Mesenchymal stem cell (in vitro differentiated cells and primary cell): ENCODE measurements around the gene PDZRN3.

ENCODE experiments used
- DNase-seq: peaks from one replicate; pipeline ENCODE4 v3.0.0-alpha.2; 2013
- H2AFZ ChIP-seq: one replicate; pipeline ENCODE4 v1.6.1; 2013; ENCODE audit warnings: low read depth, mild to moderate bottlenecking, control low read depth, inconsistent platforms, low read length, moderate library complexity
- H2AK5ac ChIP-seq: 2 replicates; pipeline ENCODE4 v1.6.1; 2013; ENCODE audit warnings: low read length, moderate library complexity, mild to moderate bottlenecking, inconsistent platforms; ENCODE audit not compliant: severe bottlenecking
- H2BK120ac ChIP-seq: one replicate; pipeline ENCODE4 v1.6.1; 2013; ENCODE audit warnings: low read depth, mild to moderate bottlenecking, inconsistent platforms, low read length, moderate library complexity
- H2BK12ac ChIP-seq, 2 experiments: one replicate each; pipeline ENCODE4 v1.6.1; 2013; ENCODE audit warnings: inconsistent platforms in 2 of 2, low read length in 2 of 2, mild to moderate bottlenecking in 2 of 2, moderate library complexity in 2 of 2, control low read depth in 1 of 2
- H2BK15ac ChIP-seq: one replicate; pipeline ENCODE4 v1.6.1; 2013; ENCODE audit warnings: mild to moderate bottlenecking, low read depth, inconsistent platforms; ENCODE audit not compliant: poor library complexity, severe bottlenecking
- H2BK5ac ChIP-seq: 2 replicates; pipeline ENCODE4 v1.6.1; 2013; ENCODE audit warnings: low read depth, mild to moderate bottlenecking, low read length, control low read depth, inconsistent platforms; ENCODE audit not compliant: poor library complexity, severe bottlenecking
- H3K14ac ChIP-seq, 2 experiments: one replicate each; pipeline ENCODE4 v1.6.1; 2013; ENCODE audit warnings: inconsistent platforms in 2 of 2, low read length in 2 of 2, control low read depth in 1 of 2, mild to moderate bottlenecking in 1 of 2, moderate library complexity in 1 of 2
- H3K18ac ChIP-seq, 2 experiments: one replicate each; pipeline ENCODE4 v1.6.1; 2013; ENCODE audit warnings: inconsistent platforms in 2 of 2, low read length in 2 of 2, control low read depth in 1 of 2, low read depth in 1 of 2, mild to moderate bottlenecking in 1 of 2
- H3K23ac ChIP-seq, 2 experiments: one replicate each; pipeline ENCODE4 v1.6.1; 2013; ENCODE audit warnings: inconsistent platforms in 2 of 2, low read length in 2 of 2, mild to moderate bottlenecking in 2 of 2, moderate library complexity in 2 of 2, control low read depth in 1 of 2
- H3K27ac ChIP-seq: 2 replicates; pipeline ENCODE4 v1.5.1; 2013; ENCODE audit warnings: mild to moderate bottlenecking, moderate library complexity, low read length, control low read depth, inconsistent platforms; ENCODE audit not compliant: poor library complexity, severe bottlenecking
- H3K27me3 ChIP-seq, 2 experiments: 2 replicates each; pipeline versions ENCODE4 v1.6.1 to v1.7.0; 2013; ENCODE audit warnings: low read length in 2 of 2, mild to moderate bottlenecking in 2 of 2, moderate library complexity in 2 of 2, control low read depth in 1 of 2, inconsistent platforms in 1 of 2; ENCODE audit not compliant: control insufficient read depth in 1 of 2, insufficient read depth in 1 of 2
- H3K36me3 ChIP-seq, 2 experiments: 2 replicates each; pipeline versions ENCODE4 v1.6.1 to v1.7.0; 2013; ENCODE audit warnings: low read length in 2 of 2, control low read depth in 1 of 2, inconsistent platforms in 1 of 2, low read depth in 1 of 2, mild to moderate bottlenecking in 1 of 2; ENCODE audit not compliant: insufficient read depth in 2 of 2, control insufficient read depth in 1 of 2
- H3K4ac ChIP-seq, 2 experiments: one replicate each; pipeline ENCODE4 v1.6.1; 2013; ENCODE audit warnings: inconsistent platforms in 2 of 2, low read length in 2 of 2, mild to moderate bottlenecking in 2 of 2, moderate library complexity in 2 of 2, control low read depth in 1 of 2, low read depth in 1 of 2
- H3K4me1 ChIP-seq: 2 replicates; pipeline ENCODE4 v1.6.1; 2013; ENCODE audit warnings: low read depth, low read length, control low read depth; ENCODE audit not compliant: control insufficient read depth, insufficient read depth
- H3K4me2 ChIP-seq: 2 replicates; pipeline ENCODE4 v1.6.1; 2013; ENCODE audit warnings: low read length, mild to moderate bottlenecking, inconsistent platforms; ENCODE audit not compliant: poor library complexity, severe bottlenecking
- H3K4me3 ChIP-seq, 2 experiments: 2 replicates each; pipeline versions ENCODE4 v1.5.1 to v1.7.0; 2013; ENCODE audit warnings: low read length in 2 of 2, mild to moderate bottlenecking in 2 of 2, control low read depth in 1 of 2, low read depth in 1 of 2; ENCODE audit not compliant: insufficient read depth in 1 of 2
- H3K79me1 ChIP-seq: replicated peaks from 2 replicates; pipeline ENCODE4 v1.6.1; 2013; ENCODE audit warnings: mild to moderate bottlenecking, control low read depth, low read length, inconsistent platforms; ENCODE audit not compliant: poor library complexity, severe bottlenecking
- H3K9ac ChIP-seq: 2 replicates; pipeline ENCODE4 v1.7.0; 2013; ENCODE audit warnings: mild to moderate bottlenecking, low read length, moderate library complexity
- H3K9me3 ChIP-seq: 2 replicates; pipeline ENCODE4 v1.7.0; 2013; ENCODE audit warnings: mild to moderate bottlenecking, low read length; ENCODE audit not compliant: control insufficient read depth
- H4K8ac ChIP-seq: one replicate; pipeline ENCODE4 v1.6.1; 2013; ENCODE audit warnings: inconsistent platforms, mild to moderate bottlenecking, low read length, moderate library complexity
- H4K91ac ChIP-seq: one replicate; pipeline ENCODE4 v1.6.1; 2013; ENCODE audit warnings: mild to moderate bottlenecking, low read length, inconsistent platforms
- WGBS: methylation state at CpG from one replicate; pipeline ENCODE4 v1.1.7; 2013; ENCODE audit warnings: mixed read lengths; 5-methylcytosine and 5-hydroxymethylcytosine counted together

Gene PDZRN3

GRCh38 chr3:73352841-73353645 is 271.7 kb downstream of the PDZRN3 start:
- Histone ChIP-seq H2AK5ac (no peak overlapping the region), H4K8ac (no peak overlapping the region), H3K4ac (no peak overlapping the region), H3K9me3 (peaks cover 5% of the 10 kb centered on the region), H3K4me1 (no peaks in the 10 kb centered on the region), H3K23ac (no peak overlapping the region), H3K27me3 (peaks cover 0 to 44% of the 10 kb centered on the region in 2 experiments), H3K79me1 (no peaks in the 10 kb centered on the region), H3K36me3 (no peaks in the 10 kb centered on the region), H3K14ac (no peak overlapping the region), H2BK12ac (no peak overlapping the region), H2BK120ac (no peak overlapping the region), H3K4me3 (no peak overlapping the region), H3K4me2 (no peak overlapping the region), H2BK5ac (no peak overlapping the region), H3K18ac (no peak overlapping the region), H3K27ac (no peak overlapping the region), H2BK15ac (no peak overlapping the region), H3K9ac (no peak overlapping the region), H4K91ac (no peak overlapping the region), H2AFZ (no peak overlapping the region)
- DNase-seq: no peak
- 43% methylated on average over 7 of the region's 8 CpGs for WGBS

GRCh38 chr3:73351423-73352071 is 273.2 kb downstream of the PDZRN3 start:
- Histone ChIP-seq H3K79me1 (no peaks in the 10 kb centered on the region), H3K9me3 (peaks cover 5% of the 10 kb centered on the region), H3K4me3 (no peak overlapping the region), H3K4ac (no peak overlapping the region), H3K36me3 (no peaks in the 10 kb centered on the region), H4K8ac (no peak overlapping the region), H3K18ac (no peak overlapping the region), H3K4me1 (no peaks in the 10 kb centered on the region), H2BK120ac (no peak overlapping the region), H3K27me3 (peaks cover 0 to 49% of the 10 kb centered on the region in 2 experiments), H4K91ac (no peak overlapping the region), H3K14ac (no peak overlapping the region), H2AFZ (no peak overlapping the region), H3K23ac (peak overlapping the region in 1 of 2 experiments; percentile 14), H2AK5ac (no peak overlapping the region), H3K27ac (no peak overlapping the region), H2BK15ac (no peak overlapping the region), H2BK5ac (no peak overlapping the region), H3K4me2 (no peak overlapping the region), H3K9ac (no peak overlapping the region), H2BK12ac (no peak overlapping the region)
- WGBS: 75% methylated on average over 9 of the region's 9 CpGs
- DNase-seq: no peak

- H4K8ac ChIP-seq: no peak overlapping the region
- peaks cover 0 to 53% of the 10 kb centered on the region in 2 experiments for H3K27me3 ChIP-seq
- H2BK15ac ChIP-seq: no peak overlapping the region
- 90% methylated on average over 6 of the region's 6 CpGs for WGBS
- no peaks in the 10 kb centered on the region for H3K79me1 ChIP-seq
- H3K27ac ChIP-seq: no peak overlapping the region
- H3K4me2 ChIP-seq: no peak overlapping the region
- no peak overlapping the region for H2AK5ac ChIP-seq
- H3K4me1 ChIP-seq: no peaks in the 10 kb centered on the region
- peaks cover under 1% of the 10 kb centered on the region for H3K9me3 ChIP-seq
- H3K23ac ChIP-seq: no peak overlapping the region
- DNase-seq: no peak
- H2AFZ ChIP-seq: no peak overlapping the region
- H4K91ac ChIP-seq: no peak overlapping the region
- H2BK12ac ChIP-seq: no peak overlapping the region
- no peak overlapping the region for H3K4ac ChIP-seq
- no peaks in the 10 kb centered on the region for H3K36me3 ChIP-seq
- no peak overlapping the region for H3K14ac ChIP-seq
- no peak overlapping the region for H2BK5ac ChIP-seq
- H3K4me3 ChIP-seq: no peak overlapping the region
- no peak overlapping the region for H3K9ac ChIP-seq
- no peak overlapping the region for H2BK120ac ChIP-seq
- H3K18ac ChIP-seq: no peak overlapping the region
These were observed 273.7 kb downstream of the PDZRN3 start for GRCh38 chr3:73350996-73351395.

GRCh38 chr3:73349657-73350056 is 275.1 kb downstream of the PDZRN3 start:
- H2BK15ac ChIP-seq: no peak overlapping the region
- H2BK5ac ChIP-seq: no peak overlapping the region
- no peak overlapping the region for H3K4ac ChIP-seq
- H4K8ac ChIP-seq: no peak overlapping the region
- H3K4me1 ChIP-seq: no peaks in the 10 kb centered on the region
- no peak overlapping the region for H3K9ac ChIP-seq
- H3K9me3 ChIP-seq: no peaks in the 10 kb centered on the region
- no peak overlapping the region for H3K18ac ChIP-seq
- H4K91ac ChIP-seq: no peak overlapping the region
- no peak overlapping the region for H3K4me3 ChIP-seq
- no peaks in the 10 kb centered on the region for H3K79me1 ChIP-seq
- no peak overlapping the region for H3K4me2 ChIP-seq
- H3K27me3 ChIP-seq: peaks cover 0 to 54% of the 10 kb centered on the region in 2 experiments
- H3K23ac ChIP-seq: no peak overlapping the region
- no peak overlapping the region for H3K27ac ChIP-seq
- 89% methylated on average over 4 of the region's 4 CpGs for WGBS
- H2BK120ac ChIP-seq: no peak overlapping the region
- no peaks in the 10 kb centered on the region for H3K36me3 ChIP-seq
- H2AFZ ChIP-seq: no peak overlapping the region
- H3K14ac ChIP-seq: no peak overlapping the region
- no peak overlapping the region for H2BK12ac ChIP-seq
- no peak for DNase-seq
- no peak overlapping the region for H2AK5ac ChIP-seq
